Right renal pelvis (tissue), 4 donors: ENCODE measurements around the gene FLNB. TPM values are rescaled to one million over a fixed set of nuclear protein-coding genes. Genes with fewer than 3 reads are reported as not detected.

Experiments used
- DNase-seq, 4 donors: peaks; one replicate each; pipeline ENCODE4 v3.0.0-alpha.2; 2013; ENCODE audit warnings: low read depth in 4 of 4, low spot score in 3 of 4, missing footprints in 1 of 4
- polyA plus RNA-seq, 4 donors: library from polyadenylated mRNA; unstranded; fragments of 120-200 nt; gene quantifications; one replicate each; pipeline ENCODE4 v1.2.1, GENCODE V29; 2013; ENCODE audit not compliant: insufficient read length in 4 of 4

The FLNB gene
- polyA plus RNA-seq, 4 donors = 165 to 175 (median 173) TPM

- DNase-seq = no peak
These were observed 121.0 kb downstream of the FLNB start for GRCh38 chr3:58129041-58129770.

- DNase-seq = no peak
These were observed 122.4 kb downstream of the FLNB start for GRCh38 chr3:58130591-58130990.

GRCh38 chr3:58131101-58131825, 123.0 kb downstream of the FLNB start:
- DNase-seq = no peak

GRCh38 chr3:58132850-58133249, 124.6 kb downstream of the FLNB start:
- DNase-seq = no peak

- no peak for DNase-seq
These were observed 126.2 kb downstream of the FLNB start for GRCh38 chr3:58134468-58134867.

- no peak for DNase-seq
These were observed 127.7 kb downstream of the FLNB start for GRCh38 chr3:58135712-58136543.

GRCh38 chr3:58137306-58137705, 129.1 kb downstream of the FLNB start:
- no peak for DNase-seq

GRCh38 chr3:58141766-58142345, 133.6 kb downstream of the FLNB start:
- DNase-seq = no peak

- no peak for DNase-seq
These were observed 135.3 kb downstream of the FLNB start for GRCh38 chr3:58143417-58144055.

GRCh38 chr3:58144478-58145325, 136.5 kb downstream of the FLNB start:
- DNase-seq = no peak

GRCh38 chr3:58148049-58148448, 139.8 kb downstream of the FLNB start:
- no peak for DNase-seq

GRCh38 chr3:58150130-58150809, 142.0 kb downstream of the FLNB start:
- DNase-seq = no peak

- no peak for DNase-seq
These were observed 142.6 kb downstream of the FLNB start for GRCh38 chr3:58150810-58151199.

GRCh38 chr3:58151637-58152036, 143.4 kb downstream of the FLNB start:
- DNase-seq = no peak

- no peak for DNase-seq
These were observed 144.2 kb downstream of the FLNB start for GRCh38 chr3:58152225-58153015.

GRCh38 chr3:58153371-58153770, 145.1 kb downstream of the FLNB start:
- DNase-seq = no peak

GRCh38 chr3:58154626-58155449, 146.6 kb downstream of the FLNB start:
- no peak for DNase-seq
